Panc1 (cell line): ENCODE data around the gene ZSCAN25. TPM values are rescaled to one million over a fixed set of nuclear protein-coding genes. Genes with fewer than 3 reads are reported as not detected.

Experiments
- ATAC-seq: fragments of 200-7000 bp; cut with Tn5 transposase; 2 replicates; pipeline ENCODE4 v1.9.1; 2020; ENCODE audit warnings: mild to moderate bottlenecking, moderate library complexity
- BruUV-seq: library from RNA; stranded (reverse); fragments of 400-500 nt; replicated peaks from 2 replicates; lab custom pipeline; 2021; lab: Mats Ljungman, UMichigan
- CTCF ChIA-PET: fragments of 300-600 bp; sonication (Branson Sonifier 250); formaldehyde crosslinking; loops from one replicate; lab custom pipeline; 2022; ENCODE audit warnings: antibody characterized with exemption; lab: Charles Lee
- POLR2A ChIA-PET: fragments of 300-600 bp; sonication (Branson Sonifier 250); formaldehyde crosslinking; loops from one replicate; lab custom pipeline; 2022; ENCODE audit warnings: antibody characterized with exemption; lab: Charles Lee
- DNase-seq: peaks from one replicate; pipeline ENCODE4 v3.0.0-alpha.2; 2010; ENCODE audit warnings: low read depth, low spot score
- H3K27ac ChIP-seq: 2 replicates; pipeline ENCODE4 v1.5.1; 2011; ENCODE audit warnings: mild to moderate bottlenecking, low read length, inconsistent platforms
- H3K27me3 ChIP-seq: fragments of 200-500 bp; sonication (Bioruptor generic); 2 replicates; pipeline ENCODE4 v1.6.0; 2014; ENCODE audit warnings: low read length, inconsistent platforms; ENCODE audit not compliant: control insufficient read depth, insufficient read depth
- H3K36me3 ChIP-seq: fragments of 200-500 bp; sonication (Bioruptor generic); 2 replicates; pipeline ENCODE4 v1.5.1; 2014; ENCODE audit warnings: inconsistent platforms, mild to moderate bottlenecking, low read length, moderate library complexity; ENCODE audit not compliant: control insufficient read depth, insufficient read depth
- H3K4me1 ChIP-seq: 2 replicates; pipeline ENCODE4 v1.5.1; 2011; ENCODE audit warnings: inconsistent platforms, mild to moderate bottlenecking, low read length, moderate library complexity; ENCODE audit not compliant: control insufficient read depth, insufficient read depth
- H3K4me3 ChIP-seq, 2 experiments: 2 replicates each; pipeline ENCODE4 v1.5.1; 2011 to 2012; ENCODE audit warnings: low read depth in 2 of 2, low read length in 2 of 2, mild to moderate bottlenecking in 2 of 2, inconsistent platforms in 1 of 2, moderate library complexity in 1 of 2
- H3K9me3 ChIP-seq: fragments of 200-500 bp; sonication (Bioruptor generic); 2 replicates; pipeline ENCODE4 v1.5.1; 2014; ENCODE audit warnings: low read depth, mild to moderate bottlenecking, inconsistent platforms, low read length, moderate library complexity; ENCODE audit not compliant: control insufficient read depth, insufficient read depth
- POLR2AphosphoS5 ChIP-seq: IDR thresholded peaks from 2 replicates; pipeline ENCODE4 v1.6.1; 2012; ENCODE audit warnings: mild to moderate bottlenecking, low read depth, low read length, moderate library complexity
- SIN3A ChIP-seq: IDR thresholded peaks from 2 replicates; pipeline ENCODE4 v1.6.1; 2012; ENCODE audit warnings: low read depth, mild to moderate bottlenecking, low read length, moderate library complexity, borderline replicate concordance; ENCODE audit not compliant: insufficient read depth
- TCF7L2 ChIP-seq: IDR thresholded peaks from 2 replicates; pipeline ENCODE4 v1.6.1; 2011; ENCODE audit warnings: mild to moderate bottlenecking, low read depth, low read length, inconsistent platforms
- in situ Hi-C: cut with HindIII; loops from 2 replicates; pipeline ENCODE4 v1.10.0; 2016; ENCODE audit warnings: low sequenced_read_pairs, low pct_unique_long_range_greater_than_20kb
- intact Hi-C: fragments of 100-400 bp; cut with micrococcal nuclease; formaldehyde crosslinking; loops from one replicate; pipeline ENCODE4 v1.10.0; 2022; ENCODE audit not compliant: unreplicated experiment
- total RNA-seq: library from RNA; stranded (reverse); gene quantifications from one replicate; pipeline ENCODE4 v1.2.1, GENCODE V29; 2021; ENCODE audit not compliant: unreplicated experiment
- TF ChIP-seq, protein P1 (sequence below): fragments of 450-650 bp; IDR thresholded peaks from 2 replicates; pipeline ENCODE4 v1.5.1; 2017; ENCODE audit warnings: mild to moderate bottlenecking
- TF ChIP-seq, protein P2 (sequence below), 2 experiments: IDR thresholded peaks; 2 replicates each; pipeline ENCODE4 v1.6.1; 2011 to 2012; ENCODE audit warnings: low read depth in 2 of 2, control low read depth in 1 of 2, low read length in 1 of 2, mild to moderate bottlenecking in 1 of 2, moderate library complexity in 1 of 2; ENCODE audit not compliant: insufficient read depth in 1 of 2

ZSCAN25 gene
- total RNA-seq, 1 experiment from 2014 or later: 14.8 TPM

DNA sequence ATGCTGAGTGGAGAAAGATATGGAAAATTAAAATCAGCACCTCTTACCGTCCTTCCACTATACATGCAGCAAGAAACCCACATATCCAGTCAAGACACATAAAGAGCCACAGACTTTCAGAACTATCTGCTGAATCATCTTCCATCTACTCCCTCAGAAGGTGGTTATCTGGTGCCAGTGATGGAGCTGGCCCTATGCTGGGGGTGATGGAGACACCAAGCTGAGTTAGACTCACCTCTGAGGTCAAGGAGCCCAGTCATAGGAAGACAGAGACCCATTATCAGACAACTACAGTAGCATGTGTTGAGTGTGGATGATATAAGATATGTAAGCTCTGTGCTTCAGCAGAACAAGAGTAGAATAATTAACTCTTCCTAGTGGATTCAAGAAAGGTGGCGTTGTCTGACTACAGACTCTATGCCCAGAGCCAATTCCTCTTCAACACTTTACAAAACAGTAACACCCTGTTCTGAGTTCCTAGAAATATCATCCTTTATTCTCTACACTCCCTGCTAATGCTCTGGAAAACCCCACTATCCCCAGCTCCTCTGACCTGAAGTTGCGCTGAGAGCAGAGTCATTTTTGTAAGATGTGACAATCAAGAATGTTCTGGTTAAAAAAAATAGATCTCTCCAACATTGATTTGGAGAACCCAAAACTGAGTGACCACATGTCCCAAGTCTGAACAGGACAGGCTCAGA lies 48.7 kb downstream of the ZSCAN25 start:
- DNase-seq (no peak), ATAC-seq (no peak)
- no peak overlapping the region for H3K27ac ChIP-seq
- no peaks in the 10 kb centered on the region for H3K36me3 ChIP-seq
- BruUV-seq: no TSS peak
- no peaks in the 10 kb centered on the region for H3K9me3 ChIP-seq
- H3K27me3 ChIP-seq: no peaks in the 10 kb centered on the region
- no peaks in the 10 kb centered on the region for H3K4me1 ChIP-seq
- H3K4me3 ChIP-seq: no peak overlapping the region
- in situ Hi-C loops: no loop called here
- intact Hi-C loops: no loop called here
- ChIA-PET CTCF (no interaction called here), POLR2A (no interaction called here)
- TF ChIP-seq SIN3A (no peak), TCF7L2 (no peak), POLR2AphosphoS5 (no peak)
- TF ChIP-seq, protein P1, sequence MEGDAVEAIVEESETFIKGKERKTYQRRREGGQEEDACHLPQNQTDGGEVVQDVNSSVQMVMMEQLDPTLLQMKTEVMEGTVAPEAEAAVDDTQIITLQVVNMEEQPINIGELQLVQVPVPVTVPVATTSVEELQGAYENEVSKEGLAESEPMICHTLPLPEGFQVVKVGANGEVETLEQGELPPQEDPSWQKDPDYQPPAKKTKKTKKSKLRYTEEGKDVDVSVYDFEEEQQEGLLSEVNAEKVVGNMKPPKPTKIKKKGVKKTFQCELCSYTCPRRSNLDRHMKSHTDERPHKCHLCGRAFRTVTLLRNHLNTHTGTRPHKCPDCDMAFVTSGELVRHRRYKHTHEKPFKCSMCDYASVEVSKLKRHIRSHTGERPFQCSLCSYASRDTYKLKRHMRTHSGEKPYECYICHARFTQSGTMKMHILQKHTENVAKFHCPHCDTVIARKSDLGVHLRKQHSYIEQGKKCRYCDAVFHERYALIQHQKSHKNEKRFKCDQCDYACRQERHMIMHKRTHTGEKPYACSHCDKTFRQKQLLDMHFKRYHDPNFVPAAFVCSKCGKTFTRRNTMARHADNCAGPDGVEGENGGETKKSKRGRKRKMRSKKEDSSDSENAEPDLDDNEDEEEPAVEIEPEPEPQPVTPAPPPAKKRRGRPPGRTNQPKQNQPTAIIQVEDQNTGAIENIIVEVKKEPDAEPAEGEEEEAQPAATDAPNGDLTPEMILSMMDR: no peak
- TF ChIP-seq, protein P2, sequence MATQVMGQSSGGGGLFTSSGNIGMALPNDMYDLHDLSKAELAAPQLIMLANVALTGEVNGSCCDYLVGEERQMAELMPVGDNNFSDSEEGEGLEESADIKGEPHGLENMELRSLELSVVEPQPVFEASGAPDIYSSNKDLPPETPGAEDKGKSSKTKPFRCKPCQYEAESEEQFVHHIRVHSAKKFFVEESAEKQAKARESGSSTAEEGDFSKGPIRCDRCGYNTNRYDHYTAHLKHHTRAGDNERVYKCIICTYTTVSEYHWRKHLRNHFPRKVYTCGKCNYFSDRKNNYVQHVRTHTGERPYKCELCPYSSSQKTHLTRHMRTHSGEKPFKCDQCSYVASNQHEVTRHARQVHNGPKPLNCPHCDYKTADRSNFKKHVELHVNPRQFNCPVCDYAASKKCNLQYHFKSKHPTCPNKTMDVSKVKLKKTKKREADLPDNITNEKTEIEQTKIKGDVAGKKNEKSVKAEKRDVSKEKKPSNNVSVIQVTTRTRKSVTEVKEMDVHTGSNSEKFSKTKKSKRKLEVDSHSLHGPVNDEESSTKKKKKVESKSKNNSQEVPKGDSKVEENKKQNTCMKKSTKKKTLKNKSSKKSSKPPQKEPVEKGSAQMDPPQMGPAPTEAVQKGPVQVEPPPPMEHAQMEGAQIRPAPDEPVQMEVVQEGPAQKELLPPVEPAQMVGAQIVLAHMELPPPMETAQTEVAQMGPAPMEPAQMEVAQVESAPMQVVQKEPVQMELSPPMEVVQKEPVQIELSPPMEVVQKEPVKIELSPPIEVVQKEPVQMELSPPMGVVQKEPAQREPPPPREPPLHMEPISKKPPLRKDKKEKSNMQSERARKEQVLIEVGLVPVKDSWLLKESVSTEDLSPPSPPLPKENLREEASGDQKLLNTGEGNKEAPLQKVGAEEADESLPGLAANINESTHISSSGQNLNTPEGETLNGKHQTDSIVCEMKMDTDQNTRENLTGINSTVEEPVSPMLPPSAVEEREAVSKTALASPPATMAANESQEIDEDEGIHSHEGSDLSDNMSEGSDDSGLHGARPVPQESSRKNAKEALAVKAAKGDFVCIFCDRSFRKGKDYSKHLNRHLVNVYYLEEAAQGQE (IDR thresholded peaks at IDR 0.05; ENCODE audit: insufficient read depth in 1 of 2, low read depth in 2 of 2, low read length in 1 of 2): no peak

DNA sequence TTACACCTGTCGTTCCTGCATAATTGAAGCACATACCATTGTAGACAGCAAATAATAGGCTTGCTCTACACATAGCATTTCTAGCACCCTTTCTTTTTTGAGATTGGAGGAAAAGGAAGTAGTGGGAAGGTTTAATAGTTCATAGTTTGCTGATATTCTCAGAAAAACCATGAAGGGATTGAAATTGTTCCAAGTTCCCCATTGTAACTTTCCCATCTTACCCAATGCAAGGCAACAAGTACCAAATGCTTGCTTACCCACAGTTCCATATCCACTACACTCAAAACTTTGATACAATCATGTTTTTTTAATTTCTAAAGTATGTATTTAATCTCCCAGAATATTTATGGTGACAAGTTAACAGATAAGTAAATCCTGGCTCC lies 49.3 kb downstream of the ZSCAN25 start:
- in situ Hi-C loops: no loop called here
- H3K36me3 ChIP-seq: no peaks in the 10 kb centered on the region
- no TSS peak for BruUV-seq
- CTCF ChIA-PET: no interaction called here
- no peak overlapping the region for H3K27ac ChIP-seq
- H3K4me1 ChIP-seq: no peaks in the 10 kb centered on the region
- H3K9me3 ChIP-seq: no peaks in the 10 kb centered on the region
- no peak overlapping the region for H3K4me3 ChIP-seq
- POLR2A ChIA-PET: no interaction called here
- intact Hi-C loops: no loop called here
- no peak for DNase-seq
- H3K27me3 ChIP-seq: no peaks in the 10 kb centered on the region
- TF ChIP-seq, protein P2 (IDR thresholded peaks at IDR 0.05; ENCODE audit: insufficient read depth in 1 of 2, low read depth in 2 of 2, low read length in 1 of 2): no peak
- TF ChIP-seq SIN3A (no peak), POLR2AphosphoS5 (no peak), TCF7L2 (no peak)
- TF ChIP-seq, protein P1: no peak
- ATAC-seq: no peak
